Measurements from ENCODE around the gene ZKSCAN3. TPM values are rescaled to one million over a fixed set of nuclear protein-coding genes. Genes with fewer than 3 reads are reported as not detected.

Gene ZKSCAN3
- polyA plus RNA-seq, 1 donor (not counting 4 experiments of a cell fraction or from before 2014, with no cell fraction given): 3.1 TPM

GRCh38 chr6:28370440-28370839, 20.7 kb downstream of the ZKSCAN3 start:
- H3K36me3 ChIP-seq (ENCODE audit: control insufficient read depth in 2 of 2, extremely low read depth in 1 of 2, insufficient read depth in 2 of 2, low read length in 2 of 2): peaks cover 4 to 5% of the 10 kb centered on the region in 2 experiments
- H3K27ac ChIP-seq (ENCODE audit: control insufficient read depth, insufficient read depth, low read length): no peak overlapping the region
- no peaks in the 10 kb centered on the region for H3K79me2 ChIP-seq (ENCODE audit: control insufficient read depth, insufficient read depth, low read length)
- H4K20me1 ChIP-seq (ENCODE audit: control insufficient read depth, extremely low read depth, insufficient read depth, low read length): no peaks in the 10 kb centered on the region
- no peak overlapping the region for H3K4me2 ChIP-seq (ENCODE audit: control insufficient read depth, extremely low read depth, insufficient read depth, low read depth, low read length)
- H3K9me1 ChIP-seq (ENCODE audit: control insufficient read depth, extremely low read depth, insufficient read depth, low read length): no peaks in the 10 kb centered on the region
- H2AFZ ChIP-seq (ENCODE audit: control insufficient read depth, low read length): no peak overlapping the region
- H3K9ac ChIP-seq (ENCODE audit: control insufficient read depth, extremely low read depth, insufficient read depth, low read length): no peak overlapping the region
- no peak for DNase-seq (ENCODE audit: low read depth, low spot score)
- FAIRE-seq: no peak
- no peaks in the 10 kb centered on the region for H3K27me3 ChIP-seq (ENCODE audit: control insufficient read depth, extremely low read depth, insufficient read depth, low read length)
- no peak overlapping the region for H3K4me3 ChIP-seq (ENCODE audit: control insufficient read depth in 2 of 3, extremely low read depth in 1 of 3, insufficient read depth in 2 of 3, low read depth in 1 of 3, low read length in 3 of 3)
- H3K9me3 ChIP-seq (ENCODE audit: control insufficient read depth, low read depth, low read length): no peaks in the 10 kb centered on the region
- TF ChIP-seq EZH2 (IDR thresholded peaks at IDR 0.05; ENCODE audit: low read length) (no peak), CTCF (optimal IDR thresholded peaks at IDR 0.05 in 1 of 3, IDR thresholded peaks at IDR 0.05 in 1 of 3, conservative IDR thresholded peaks at IDR 0.05 in 1 of 3; ENCODE audit: extremely low read depth in 1 of 3, insufficient read depth in 2 of 3, low read length in 3 of 3) (no peak)
- dilution Hi-C loops (cut with MboI; ENCODE audit: extremely low pct_ligation_motif_present, low sequenced_read_pairs): no loop called here
- no peaks in the 10 kb centered on the region for H3K4me1 ChIP-seq (ENCODE audit: control insufficient read depth, extremely low read depth, insufficient read depth, low read length)

- no peaks in the 10 kb centered on the region for H3K79me2 ChIP-seq (ENCODE audit: control insufficient read depth, insufficient read depth, low read length)
- no peaks in the 10 kb centered on the region for H3K27me3 ChIP-seq (ENCODE audit: control insufficient read depth, extremely low read depth, insufficient read depth, low read length)
- no peaks in the 10 kb centered on the region for H3K4me1 ChIP-seq (ENCODE audit: control insufficient read depth, extremely low read depth, insufficient read depth, low read length)
- no peak overlapping the region for H3K27ac ChIP-seq (ENCODE audit: control insufficient read depth, insufficient read depth, low read length)
- DNase-seq (ENCODE audit: low read depth, low spot score) (no peak), FAIRE-seq (no peak)
- H3K9ac ChIP-seq (ENCODE audit: control insufficient read depth, extremely low read depth, insufficient read depth, low read length): no peak overlapping the region
- TF ChIP-seq CTCF (optimal IDR thresholded peaks at IDR 0.05 in 1 of 3, IDR thresholded peaks at IDR 0.05 in 1 of 3, conservative IDR thresholded peaks at IDR 0.05 in 1 of 3; ENCODE audit: extremely low read depth in 1 of 3, insufficient read depth in 2 of 3, low read length in 3 of 3): no peak
- no peak for TF ChIP-seq EZH2 (IDR thresholded peaks at IDR 0.05; ENCODE audit: low read length)
- H3K9me1 ChIP-seq (ENCODE audit: control insufficient read depth, extremely low read depth, insufficient read depth, low read length): no peaks in the 10 kb centered on the region
- H3K4me3 ChIP-seq (ENCODE audit: control insufficient read depth in 2 of 3, extremely low read depth in 1 of 3, insufficient read depth in 2 of 3, low read depth in 1 of 3, low read length in 3 of 3): no peak overlapping the region
- H4K20me1 ChIP-seq (ENCODE audit: control insufficient read depth, extremely low read depth, insufficient read depth, low read length): no peaks in the 10 kb centered on the region
- no peak overlapping the region for H2AFZ ChIP-seq (ENCODE audit: control insufficient read depth, low read length)
- peaks cover 0 to 1% of the 10 kb centered on the region in 2 experiments for H3K36me3 ChIP-seq (ENCODE audit: control insufficient read depth in 2 of 2, extremely low read depth in 1 of 2, insufficient read depth in 2 of 2, low read length in 2 of 2)
- no peak overlapping the region for H3K4me2 ChIP-seq (ENCODE audit: control insufficient read depth, extremely low read depth, insufficient read depth, low read depth, low read length)
- H3K9me3 ChIP-seq (ENCODE audit: control insufficient read depth, low read depth, low read length): no peaks in the 10 kb centered on the region
- dilution Hi-C loops (cut with MboI; ENCODE audit: extremely low pct_ligation_motif_present, low sequenced_read_pairs): no loop called here
These were observed 21.5 kb downstream of the ZKSCAN3 start for GRCh38 chr6:28371280-28371679.

Measured in keratinocyte (primary cell).